Esophagus muscularis mucosa (tissue), 4 donors: ENCODE measurements around the gene CDK17. TPM values are rescaled to one million over a fixed set of nuclear protein-coding genes. Genes with fewer than 3 reads are reported as not detected.
"Not testable (repeated sequence)": the region's sequence is repeated elsewhere in the genome, so short reads cannot be mapped to it uniquely, and the experiment has no call there.

Source experiments
- DNase-seq: peaks from one replicate; pipeline ENCODE4 v3.0.0-alpha.2; 2017; ENCODE audit errors: extremely low spot score
- H3K27ac ChIP-seq, 4 donors: fragments of 200-600 bp; sonication (generic); replicated peaks in 1 of 4; 1 replicate in 3 of 4; 2 replicates in 1 of 4; pipeline ENCODE4 v1.5.1; 2016 to 2019; ENCODE audit warnings: mild to moderate bottlenecking in 1 of 4
- H3K27me3 ChIP-seq, 4 donors: fragments of 200-600 bp; sonication (generic); one replicate each; pipeline versions ENCODE4 v1.5.1 to v1.6.0; 2016 to 2019
- H3K36me3 ChIP-seq, 4 donors: fragments of 200-600 bp; sonication (generic); one replicate each; pipeline ENCODE4 v1.5.1; 2016 to 2019
- H3K4me1 ChIP-seq, 4 donors: fragments of 200-600 bp; sonication (generic); one replicate each; pipeline ENCODE4 v1.5.1; 2016 to 2019
- H3K4me3 ChIP-seq, 4 donors: fragments of 200-600 bp; sonication (generic); 1 replicate in 2 of 4; 2 replicates in 2 of 4; pipeline ENCODE4 v1.5.1; 2016 to 2019; ENCODE audit warnings: mild to moderate bottlenecking in 4 of 4, moderate library complexity in 1 of 4
- H3K9me3 ChIP-seq, 4 donors: fragments of 200-600 bp; sonication (generic); 1 replicate in 3 of 4; 2 replicates in 1 of 4; pipeline ENCODE4 v1.5.1; 2016 to 2019
- EP300 ChIP-seq: sonication (generic); formaldehyde crosslinking; IDR thresholded peaks from one replicate; pipeline ENCODE4 v1.6.1; 2017; ENCODE audit warnings: antibody characterized with exemption
- POLR2A ChIP-seq: fragments of 450-650 bp; IDR thresholded peaks from one replicate; pipeline ENCODE4 v1.6.1; 2017; ENCODE audit warnings: antibody characterized with exemption, moderate library complexity, mild to moderate bottlenecking, low read depth
- POLR2AphosphoS5 ChIP-seq, 2 donors: sonication (generic); formaldehyde crosslinking; IDR thresholded peaks; one replicate each; pipeline ENCODE4 v1.6.1; 2017; ENCODE audit warnings: antibody characterized with exemption in 2 of 2
- WGBS: methylation state at CpG from one replicate; pipeline ENCODE4 v1.1.5; 2018; 5-methylcytosine and 5-hydroxymethylcytosine counted together
- intact Hi-C: fragments of 100-400 bp; cut with DNase I; formaldehyde crosslinking; loops from one replicate; pipeline ENCODE4 v1.15.1; 2023
- total RNA-seq, 4 donors: library from RNA; depleted of rRNA; stranded (reverse); fragments of >200 nt; gene quantifications; one replicate each; pipeline versions ENCODE4 v1.1.0 to v1.2.1, GENCODE V29; 2016
- TF ChIP-seq, protein P1 (sequence below), 3 experiments: fragments of 200-600 bp in 2 of 3; fragments of 450-650 bp in 1 of 3; sonication (generic) in 2 of 3; IDR thresholded peaks; one replicate each; pipeline ENCODE4 v1.5.1; 2017 to 2019; ENCODE audit warnings: antibody characterized with exemption in 3 of 3, mild to moderate bottlenecking in 2 of 3, moderate library complexity in 1 of 3

CDK17 gene
- total RNA-seq, 4 donors from 2014 or later, result 56.2 to 96.9 (median 68.6) TPM

DNA sequence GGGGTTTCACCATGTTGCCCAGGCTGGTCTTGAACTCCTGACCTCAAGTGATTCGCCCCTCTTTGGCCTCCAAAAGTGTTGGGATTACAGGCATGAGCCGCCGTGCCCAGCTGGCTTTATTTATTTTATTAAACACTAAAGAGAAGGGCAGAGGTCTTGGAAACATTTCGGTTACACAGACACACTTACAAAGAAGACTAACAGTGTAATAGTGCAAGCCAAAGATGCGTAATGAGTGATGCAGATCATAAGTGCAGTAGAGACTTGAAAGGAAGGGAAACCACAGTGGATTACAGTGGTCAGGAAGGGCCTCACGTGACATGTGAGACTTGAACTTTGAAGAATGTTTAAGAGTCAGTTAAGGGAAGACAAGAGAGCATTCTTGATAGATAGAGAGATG lies 33.9 kb upstream of the CDK17 start:
- Histone ChIP-seq H3K4me1 (no peaks in the 10 kb centered on the region), H3K36me3 (no peaks in the 10 kb centered on the region), H3K27ac (no peak overlapping the region), H3K9me3 (no peaks in the 10 kb centered on the region), H3K27me3 (no peaks in the 10 kb centered on the region), H3K4me3 (no peak overlapping the region)
- WGBS, result 61% methylated on average over 6 of the region's 6 CpGs
- no peak for DNase-seq
- intact Hi-C loops, result no loop called here
- no peak for TF ChIP-seq POLR2AphosphoS5 (IDR thresholded peaks at IDR 0.05)
- TF ChIP-seq, protein P1, sequence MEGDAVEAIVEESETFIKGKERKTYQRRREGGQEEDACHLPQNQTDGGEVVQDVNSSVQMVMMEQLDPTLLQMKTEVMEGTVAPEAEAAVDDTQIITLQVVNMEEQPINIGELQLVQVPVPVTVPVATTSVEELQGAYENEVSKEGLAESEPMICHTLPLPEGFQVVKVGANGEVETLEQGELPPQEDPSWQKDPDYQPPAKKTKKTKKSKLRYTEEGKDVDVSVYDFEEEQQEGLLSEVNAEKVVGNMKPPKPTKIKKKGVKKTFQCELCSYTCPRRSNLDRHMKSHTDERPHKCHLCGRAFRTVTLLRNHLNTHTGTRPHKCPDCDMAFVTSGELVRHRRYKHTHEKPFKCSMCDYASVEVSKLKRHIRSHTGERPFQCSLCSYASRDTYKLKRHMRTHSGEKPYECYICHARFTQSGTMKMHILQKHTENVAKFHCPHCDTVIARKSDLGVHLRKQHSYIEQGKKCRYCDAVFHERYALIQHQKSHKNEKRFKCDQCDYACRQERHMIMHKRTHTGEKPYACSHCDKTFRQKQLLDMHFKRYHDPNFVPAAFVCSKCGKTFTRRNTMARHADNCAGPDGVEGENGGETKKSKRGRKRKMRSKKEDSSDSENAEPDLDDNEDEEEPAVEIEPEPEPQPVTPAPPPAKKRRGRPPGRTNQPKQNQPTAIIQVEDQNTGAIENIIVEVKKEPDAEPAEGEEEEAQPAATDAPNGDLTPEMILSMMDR (IDR thresholded peaks at IDR 0.05), result no peak

DNA sequence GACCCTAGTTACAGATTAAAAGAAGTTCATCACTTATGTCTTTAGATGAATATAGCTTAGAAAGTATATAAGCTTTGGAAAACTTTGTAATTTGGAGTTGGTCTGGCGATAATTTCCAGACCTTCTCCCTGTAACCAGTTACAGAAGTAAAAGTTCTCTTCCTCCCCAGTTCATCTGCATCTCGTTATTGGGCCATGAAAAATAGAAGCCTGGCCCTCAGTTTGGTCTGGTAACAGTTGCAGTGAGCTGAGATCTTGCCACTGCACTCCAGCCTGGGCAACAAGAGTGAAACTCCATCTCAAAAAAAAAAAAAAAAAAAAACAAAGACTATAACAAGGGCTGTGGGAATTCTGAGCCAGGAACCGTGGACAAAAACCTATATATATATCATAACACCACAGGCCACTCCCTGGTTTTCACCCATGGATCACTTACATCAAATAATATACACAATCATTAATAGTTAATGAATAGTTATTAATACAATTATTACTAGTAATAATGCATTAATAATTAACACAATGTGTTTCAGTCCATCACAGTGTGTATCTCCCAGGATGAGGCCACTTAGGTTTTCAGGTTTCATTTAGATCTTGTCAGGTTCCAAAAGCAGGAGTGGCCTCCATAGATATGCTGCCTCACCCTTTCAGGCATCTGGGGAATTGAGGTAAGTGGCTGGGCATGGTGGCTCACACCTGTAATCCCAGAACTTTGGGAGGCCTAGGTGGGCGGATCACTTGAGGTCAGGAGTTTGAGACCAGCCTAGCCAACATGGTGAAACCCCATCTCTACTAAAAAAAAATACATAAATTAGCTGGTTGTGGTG lies 32.5 kb upstream of the CDK17 start:
- H3K27ac ChIP-seq, DNase-seq, H3K4me3 ChIP-seq, H3K36me3 ChIP-seq, intact Hi-C loops, H3K27me3 ChIP-seq, H3K9me3 ChIP-seq, H3K4me1 ChIP-seq: not testable (repeated sequence)
- 91% methylated on average over 4 of the region's 4 CpGs for WGBS

DNA sequence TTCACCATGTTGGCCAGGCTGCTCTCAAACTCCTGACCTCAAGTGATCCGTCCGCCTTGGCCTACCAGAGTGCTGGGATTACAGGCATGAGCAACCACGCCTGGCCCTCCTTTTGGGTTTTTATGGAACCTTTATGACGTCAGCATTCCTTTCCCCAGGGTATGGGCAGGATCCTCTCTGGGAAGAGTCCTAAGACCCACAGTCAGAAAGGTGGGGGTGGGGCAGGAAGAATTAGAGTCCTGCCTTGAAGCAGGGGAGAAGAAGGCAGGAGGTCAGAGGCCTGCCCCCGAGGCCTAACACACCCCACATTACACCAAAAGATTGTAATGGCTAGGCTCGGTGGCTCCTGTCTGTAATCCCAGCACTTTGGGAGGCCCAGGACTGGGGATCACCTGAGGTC lies 30.8 kb upstream of the CDK17 start:
- peaks cover 7 to 14% (median 10%) of the 10 kb centered on the region in 4 donors for H3K4me1 ChIP-seq
- WGBS, result 95% methylated on average over 5 of the region's 6 CpGs
- H3K36me3 ChIP-seq, result no peaks in the 10 kb centered on the region
- H3K4me3 ChIP-seq, result no peak overlapping the region
- no peak for DNase-seq
- no peaks in the 10 kb centered on the region for H3K9me3 ChIP-seq
- TF ChIP-seq, protein P1 (IDR thresholded peaks at IDR 0.05), result no peak
- TF ChIP-seq POLR2AphosphoS5 (IDR thresholded peaks at IDR 0.05) (no peak), EP300 (no peak), POLR2A (no peak)
- H3K27ac ChIP-seq, result no peak overlapping the region
- intact Hi-C loops, result no loop called here
- H3K27me3 ChIP-seq, result no peaks in the 10 kb centered on the region

DNA sequence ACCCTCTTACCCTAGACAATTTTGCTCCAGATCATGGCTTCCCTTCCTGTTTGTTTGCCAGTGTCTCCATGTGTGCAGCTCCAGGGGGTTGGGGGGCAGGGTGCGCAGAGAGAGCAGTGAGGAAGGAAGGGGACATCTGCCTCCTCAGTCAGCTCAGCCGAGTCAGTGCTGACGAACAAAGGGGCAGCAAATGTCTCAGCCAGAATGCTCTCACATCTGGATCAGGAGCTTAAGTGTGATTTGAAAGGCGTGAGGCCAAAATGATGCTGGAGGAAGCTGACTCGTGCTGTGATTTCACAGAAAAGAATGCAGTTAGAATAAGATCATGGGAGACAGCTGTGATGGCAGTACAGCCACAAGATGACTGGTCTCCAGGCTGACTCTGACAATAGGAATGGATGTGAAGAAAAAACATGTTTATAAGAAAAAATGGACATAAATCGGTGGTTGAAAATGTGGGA lies 27.1 kb upstream of the CDK17 start:
- intact Hi-C loops, result no loop called here
- peak overlapping the region; percentile 65 to 74 (median 67) for H3K27ac ChIP-seq
- WGBS, result 17% methylated on average over 6 of the region's 6 CpGs

DNA sequence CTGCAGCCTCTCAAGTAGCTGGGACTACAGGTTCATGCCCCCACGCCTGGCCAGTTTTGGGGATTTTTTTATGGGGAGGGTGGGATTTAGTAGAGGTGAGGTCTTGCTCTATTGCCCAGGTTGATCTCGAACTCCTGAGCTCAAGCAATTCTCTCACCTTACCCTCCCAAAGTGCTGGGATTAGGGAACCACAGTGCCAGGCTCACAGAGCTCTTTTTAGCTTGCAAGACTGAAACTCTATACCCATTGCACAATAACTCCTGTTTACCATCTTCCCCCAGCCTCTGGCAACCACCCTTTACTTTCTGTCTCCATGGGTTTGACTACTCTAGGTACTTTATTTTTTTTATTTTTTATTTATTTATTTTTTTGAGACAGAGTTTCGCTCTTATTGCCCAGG lies 25.7 kb upstream of the CDK17 start:
- H3K36me3 ChIP-seq, result no peaks in the 10 kb centered on the region
- H3K27me3 ChIP-seq, result no peaks in the 10 kb centered on the region
- H3K9me3 ChIP-seq, result no peaks in the 10 kb centered on the region
- TF ChIP-seq POLR2A, result no peak
- TF ChIP-seq POLR2AphosphoS5 (IDR thresholded peaks at IDR 0.05), result no peak
- no peak for TF ChIP-seq EP300
- TF ChIP-seq, protein P1 (IDR thresholded peaks at IDR 0.05), result no peak
- no peak overlapping the region for H3K27ac ChIP-seq
- DNase-seq, result no peak
- no peak overlapping the region for H3K4me3 ChIP-seq
- intact Hi-C loops, result no loop called here
- 94% methylated on average over 3 of the region's 3 CpGs for WGBS
- peaks cover 8 to 16% (median 12%) of the 10 kb centered on the region in 4 donors for H3K4me1 ChIP-seq

More for the DNA sequence above, 27.1 kb upstream of the CDK17 start:
- Histone ChIP-seq H3K27me3 (no peaks in the 10 kb centered on the region), H3K9me3 (no peaks in the 10 kb centered on the region), H3K4me3 (peak overlapping the region in 1 of 4 donors; percentile 13), H3K36me3 (no peaks in the 10 kb centered on the region), H3K4me1 (peaks cover 8 to 16% (median 12%) of the 10 kb centered on the region in 4 donors)
- DNase-seq, result no peak
- TF ChIP-seq POLR2AphosphoS5 (IDR thresholded peaks at IDR 0.05), result peak; percentile 72 to 79
- TF ChIP-seq, protein P1 (IDR thresholded peaks at IDR 0.05), result no peak
